Caco-2 (cell line): ENCODE measurements around the gene ARHGAP19. TPM values are rescaled to one million over a fixed set of nuclear protein-coding genes. Genes with fewer than 3 reads are reported as not detected.

Experiments used
- BruUV-seq: library from RNA; stranded (reverse); fragments of 400-500 nt; replicated peaks from 2 replicates; lab custom pipeline; 2021; lab: Mats Ljungman, UMichigan
- CTCF ChIA-PET: fragments of 300-600 bp; sonication (Branson Sonifier 250); formaldehyde crosslinking; loops from one replicate; lab custom pipeline; 2022; ENCODE audit warnings: antibody characterized with exemption; lab: Charles Lee
- POLR2A ChIA-PET: fragments of 300-600 bp; sonication (Branson Sonifier 250); formaldehyde crosslinking; loops from one replicate; lab custom pipeline; 2022; ENCODE audit warnings: antibody characterized with exemption; lab: Charles Lee
- DNase-seq, 2 experiments: peaks; one replicate each; pipeline versions ENCODE4 v3.0.0 to v3.0.0-alpha.2; 2020 to 2022
- H3K27me3 ChIP-seq: replicated peaks from 2 replicates; pipeline ENCODE4 v1.6.0; 2011; ENCODE audit warnings: low read length; ENCODE audit not compliant: control insufficient read depth, insufficient read depth
- H3K36me3 ChIP-seq: 2 replicates; pipeline ENCODE4 v1.5.1; 2011; ENCODE audit warnings: low read length; ENCODE audit not compliant: control insufficient read depth, insufficient read depth
- H3K4me1 ChIP-seq: fragments of 250-450 bp; sonication (Bioruptor Pico); 2 replicates; pipeline ENCODE4 v1.5.1; 2020; ENCODE audit warnings: mild to moderate bottlenecking
- H3K4me3 ChIP-seq: 2 replicates; pipeline ENCODE4 v1.5.1; 2011; ENCODE audit warnings: low read depth, mild to moderate bottlenecking, control low read depth, low read length
- H3K9me3 ChIP-seq: fragments of 250-450 bp; sonication (Bioruptor Pico); 2 replicates; pipeline ENCODE4 v1.5.1; 2020; ENCODE audit warnings: mild to moderate bottlenecking, moderate library complexity
- H3K27ac Mint-ChIP-seq: one replicate; pipeline ENCODE4 v1.8.0; 2022; ENCODE audit warnings: mixed read lengths; ENCODE audit not compliant: unreplicated experiment
- H3K27me3 Mint-ChIP-seq: one replicate; pipeline ENCODE4 v1.8.0; 2022; ENCODE audit warnings: mixed read lengths; ENCODE audit not compliant: insufficient read depth, unreplicated experiment
- H3K36me3 Mint-ChIP-seq: one replicate; pipeline ENCODE4 v1.8.0; 2022; ENCODE audit warnings: mild to moderate bottlenecking, mixed read lengths; ENCODE audit not compliant: insufficient read depth, unreplicated experiment
- H3K4me1 Mint-ChIP-seq: one replicate; pipeline ENCODE4 v1.8.0; 2022; ENCODE audit warnings: low read depth, mixed read lengths; ENCODE audit not compliant: unreplicated experiment
- H3K4me3 Mint-ChIP-seq: one replicate; pipeline ENCODE4 v1.8.0; 2022; ENCODE audit warnings: mild to moderate bottlenecking, moderate library complexity, mixed read lengths; ENCODE audit not compliant: unreplicated experiment
- H3K9me3 Mint-ChIP-seq: one replicate; pipeline ENCODE4 v1.8.0; 2022; ENCODE audit warnings: mixed read lengths; ENCODE audit not compliant: unreplicated experiment
- intact Hi-C: fragments of 100-400 bp; cut with micrococcal nuclease; formaldehyde crosslinking; loops from one replicate; pipeline ENCODE4 v1.10.0; 2022; ENCODE audit not compliant: unreplicated experiment
- total RNA-seq: library from RNA; stranded (reverse); gene quantifications from 2 replicates; pipeline ENCODE4 v1.2.3, GENCODE V29; 2022
- TF ChIP-seq, protein P1 (sequence below), 2 experiments: fragments of 200-600 bp in 1 of 2; IDR thresholded peaks; 1 replicate in 1 of 2; 2 replicates in 1 of 2; pipeline versions ENCODE4 v1.5.1 to v1.8.0; 2011 to 2022; ENCODE audit warnings: antibody characterized with exemption in 1 of 2, control low read depth in 1 of 2, inconsistent platforms in 1 of 2, low read depth in 1 of 2, low read length in 1 of 2, mild to moderate bottlenecking in 1 of 2, moderate library complexity in 1 of 2; ENCODE audit not compliant: insufficient read depth in 1 of 2, severe bottlenecking in 1 of 2, unreplicated experiment in 1 of 2

Gene ARHGAP19
- total RNA-seq, 1 experiment from 2014 or later, result 13.9 TPM

DNA sequence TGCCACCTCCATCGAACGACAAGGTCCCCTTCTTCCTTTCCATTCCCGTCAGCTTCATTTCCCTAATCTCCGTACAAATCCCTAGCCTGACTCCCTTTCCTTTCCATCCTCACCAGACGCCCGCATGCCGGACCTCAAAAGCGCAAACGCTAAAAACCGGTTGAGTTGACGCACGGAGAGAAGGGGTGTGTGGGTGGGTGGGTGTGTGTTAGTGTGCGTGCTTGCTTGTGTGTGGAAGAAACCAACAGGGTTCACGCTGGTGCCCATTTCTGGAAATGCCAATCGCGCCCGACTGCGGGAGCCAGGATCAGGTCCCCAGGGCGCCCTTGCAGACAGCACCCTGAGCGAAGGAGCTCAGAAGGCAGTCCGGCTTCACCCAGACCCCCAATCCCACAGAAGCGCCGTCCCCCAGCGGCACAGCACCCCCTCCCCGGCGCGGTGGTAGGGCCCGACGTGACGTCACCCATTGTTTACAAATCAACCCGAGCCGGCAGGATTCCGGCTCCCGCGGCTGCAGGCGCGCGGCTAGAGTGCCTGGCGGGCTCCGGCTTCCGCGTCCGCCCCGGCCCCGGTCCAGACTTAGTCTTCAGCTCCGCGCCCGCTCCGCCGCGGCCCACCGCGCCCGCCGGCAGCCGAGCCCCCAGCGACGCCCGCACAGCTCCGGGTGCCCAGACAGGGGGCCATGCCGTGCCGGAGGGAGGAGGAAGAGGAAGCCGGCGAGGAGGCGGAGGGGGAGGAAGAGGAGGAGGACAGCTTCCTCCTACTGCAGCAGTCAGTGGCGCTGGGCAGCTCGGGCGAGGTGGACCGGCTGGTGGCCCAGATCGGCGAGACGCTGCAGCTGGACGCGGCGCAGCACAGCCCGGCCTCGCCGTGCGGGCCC is 26.6 kb upstream of the ARHGAP19 start, which contains the start of gene FRAT1:
Gene FRAT1 (plus strand): TSS at position 500 of the 880 bp plus-strand sequence. CDS start 183 bp downstream, at position 683.
- TF ChIP-seq, protein P1, sequence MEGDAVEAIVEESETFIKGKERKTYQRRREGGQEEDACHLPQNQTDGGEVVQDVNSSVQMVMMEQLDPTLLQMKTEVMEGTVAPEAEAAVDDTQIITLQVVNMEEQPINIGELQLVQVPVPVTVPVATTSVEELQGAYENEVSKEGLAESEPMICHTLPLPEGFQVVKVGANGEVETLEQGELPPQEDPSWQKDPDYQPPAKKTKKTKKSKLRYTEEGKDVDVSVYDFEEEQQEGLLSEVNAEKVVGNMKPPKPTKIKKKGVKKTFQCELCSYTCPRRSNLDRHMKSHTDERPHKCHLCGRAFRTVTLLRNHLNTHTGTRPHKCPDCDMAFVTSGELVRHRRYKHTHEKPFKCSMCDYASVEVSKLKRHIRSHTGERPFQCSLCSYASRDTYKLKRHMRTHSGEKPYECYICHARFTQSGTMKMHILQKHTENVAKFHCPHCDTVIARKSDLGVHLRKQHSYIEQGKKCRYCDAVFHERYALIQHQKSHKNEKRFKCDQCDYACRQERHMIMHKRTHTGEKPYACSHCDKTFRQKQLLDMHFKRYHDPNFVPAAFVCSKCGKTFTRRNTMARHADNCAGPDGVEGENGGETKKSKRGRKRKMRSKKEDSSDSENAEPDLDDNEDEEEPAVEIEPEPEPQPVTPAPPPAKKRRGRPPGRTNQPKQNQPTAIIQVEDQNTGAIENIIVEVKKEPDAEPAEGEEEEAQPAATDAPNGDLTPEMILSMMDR (IDR thresholded peaks at IDR 0.05; ENCODE audit: insufficient read depth in 1 of 2, low read depth in 1 of 2, low read length in 1 of 2, severe bottlenecking in 1 of 2, unreplicated experiment in 1 of 2), result no peak
- peak within 1 kb of the TSS; percentile 86 for H3K4me3 Mint-ChIP-seq
- peak within 1 kb of the TSS; percentile 99 for H3K27ac Mint-ChIP-seq
- no peaks in the 10 kb centered on the region for H3K27me3 ChIP-seq
- peaks cover 11% of the 10 kb centered on the region for H3K36me3 Mint-ChIP-seq
- ChIA-PET CTCF (interaction anchor here (0.7 kb wide), 1 partner anchor 943 kb away, joined by 3 read pairs; no protein-coding TSS in a partner anchor), POLR2A (interaction anchor here (1.0 kb wide), 2 partner anchors 9 to 27 kb away, joined by 3 to 4 read pairs; partner anchors contain the start of gene ARHGAP19)
- H3K27me3 Mint-ChIP-seq, result peaks cover 3% of the 10 kb centered on the region
- H3K4me3 ChIP-seq, result peak within 1 kb of the TSS; percentile 94
- H3K9me3 ChIP-seq, result no peaks in the 10 kb centered on the region
- intact Hi-C loops, result loop anchor here (1.0 to 2.0 kb wide), 2 partner anchors 16 to 27 kb away; partner anchors contain the start of genes ARHGAP19 and FRAT2
- no TSS peak for BruUV-seq
- H3K4me1 ChIP-seq, result peaks cover 4% of the 10 kb centered on the region
- peaks cover 7% of the 10 kb centered on the region for H3K4me1 Mint-ChIP-seq
- no peaks in the 10 kb centered on the region for H3K36me3 ChIP-seq
- H3K9me3 Mint-ChIP-seq, result no peaks in the 10 kb centered on the region
- peak; percentile 89 to 92 for DNase-seq

DNA sequence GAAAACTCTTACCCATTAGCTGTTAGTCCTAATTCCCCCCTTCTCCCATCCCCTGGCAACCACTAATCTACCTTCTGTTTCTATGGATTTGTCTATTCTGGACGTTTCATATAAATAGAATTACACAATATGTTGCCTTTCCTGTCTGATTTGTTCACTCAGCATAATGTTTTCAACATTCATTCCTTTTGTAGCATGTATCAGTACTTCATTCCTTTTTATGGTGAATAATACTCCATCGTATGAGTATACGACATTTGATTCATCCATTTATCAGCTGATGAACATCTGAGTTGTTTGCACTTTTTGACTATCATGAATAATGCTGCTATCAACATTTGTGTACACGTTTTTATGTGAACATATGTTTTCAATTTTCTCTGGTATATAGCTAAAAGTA is 22.2 kb upstream of the ARHGAP19 start:
- H3K9me3 Mint-ChIP-seq, result no peaks in the 10 kb centered on the region
- H3K4me3 Mint-ChIP-seq, result no peak overlapping the region
- Histone ChIP-seq H3K36me3 (no peaks in the 10 kb centered on the region), H3K9me3 (no peaks in the 10 kb centered on the region), H3K4me1 (no peaks in the 10 kb centered on the region; the same call in 1 of the 2 replicates), H3K27me3 (no peaks in the 10 kb centered on the region), H3K4me3 (no peak overlapping the region)
- no peaks in the 10 kb centered on the region for H3K27me3 Mint-ChIP-seq
- no TSS peak for BruUV-seq
- ChIA-PET CTCF (no interaction called here), POLR2A (no interaction called here)
- intact Hi-C loops, result no loop called here
- DNase-seq, result no peak
- TF ChIP-seq, protein P1 (IDR thresholded peaks at IDR 0.05; ENCODE audit: insufficient read depth in 1 of 2, low read depth in 1 of 2, low read length in 1 of 2, severe bottlenecking in 1 of 2, unreplicated experiment in 1 of 2), result no peak
- peaks cover 6% of the 10 kb centered on the region for H3K36me3 Mint-ChIP-seq
- H3K4me1 Mint-ChIP-seq, result peaks cover 7% of the 10 kb centered on the region
- H3K27ac Mint-ChIP-seq, result no peak overlapping the region

DNA sequence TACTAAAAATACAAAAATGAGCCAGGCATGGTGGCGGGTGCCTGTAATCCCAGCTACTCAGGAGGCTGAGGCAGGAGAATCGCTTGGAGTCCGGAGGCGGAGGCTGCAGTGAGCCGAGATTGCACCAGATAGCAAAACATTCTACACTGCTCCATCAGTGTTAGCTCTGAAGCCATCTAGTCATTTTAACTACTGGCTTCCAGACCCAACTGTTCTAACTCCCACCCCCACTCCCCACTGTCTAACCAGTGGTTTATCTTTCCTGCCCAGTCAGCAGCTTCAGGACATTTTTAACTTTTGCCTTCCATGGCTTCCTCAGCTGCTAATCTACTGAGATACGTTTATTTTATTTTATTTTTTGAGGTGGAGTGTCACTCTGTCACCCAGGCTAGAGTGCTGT is 20.5 kb upstream of the ARHGAP19 start:
- no peak overlapping the region for H3K4me3 ChIP-seq
- H3K9me3 ChIP-seq, result no peaks in the 10 kb centered on the region
- POLR2A ChIA-PET, result no interaction called here
- Mint-ChIP-seq H3K9me3 (no peaks in the 10 kb centered on the region), H3K4me3 (no peak overlapping the region), H3K4me1 (no peaks in the 10 kb centered on the region), H3K36me3 (no peaks in the 10 kb centered on the region), H3K27ac (no peak overlapping the region), H3K27me3 (no peaks in the 10 kb centered on the region)
- CTCF ChIA-PET, result interaction anchor here (0.6 kb wide), 1 partner anchor 564 kb away, joined by 4 read pairs; no protein-coding TSS in a partner anchor
- TF ChIP-seq, protein P1 (IDR thresholded peaks at IDR 0.05; ENCODE audit: insufficient read depth in 1 of 2, low read depth in 1 of 2, low read length in 1 of 2, severe bottlenecking in 1 of 2, unreplicated experiment in 1 of 2), result no peak
- BruUV-seq, result no TSS peak
- no peaks in the 10 kb centered on the region for H3K27me3 ChIP-seq
- intact Hi-C loops, result no loop called here
- no peaks in the 10 kb centered on the region for H3K4me1 ChIP-seq
- H3K36me3 ChIP-seq, result no peaks in the 10 kb centered on the region
- DNase-seq, result no peak
